ENCODE results near the gene PLCH1. TPM values are rescaled to one million over a fixed set of nuclear protein-coding genes. Genes with fewer than 3 reads are reported as not detected.
A peak's percentile ranks its signal among the peaks of the same experiment; 100 is the strongest.

Gene PLCH1
- total and polyA plus RNA-seq, 2 of the 13 experiments (the other 11 are each of a cell fraction or from before 2014, with no cell fraction given) = 2.0 to 3.0 TPM

DNA sequence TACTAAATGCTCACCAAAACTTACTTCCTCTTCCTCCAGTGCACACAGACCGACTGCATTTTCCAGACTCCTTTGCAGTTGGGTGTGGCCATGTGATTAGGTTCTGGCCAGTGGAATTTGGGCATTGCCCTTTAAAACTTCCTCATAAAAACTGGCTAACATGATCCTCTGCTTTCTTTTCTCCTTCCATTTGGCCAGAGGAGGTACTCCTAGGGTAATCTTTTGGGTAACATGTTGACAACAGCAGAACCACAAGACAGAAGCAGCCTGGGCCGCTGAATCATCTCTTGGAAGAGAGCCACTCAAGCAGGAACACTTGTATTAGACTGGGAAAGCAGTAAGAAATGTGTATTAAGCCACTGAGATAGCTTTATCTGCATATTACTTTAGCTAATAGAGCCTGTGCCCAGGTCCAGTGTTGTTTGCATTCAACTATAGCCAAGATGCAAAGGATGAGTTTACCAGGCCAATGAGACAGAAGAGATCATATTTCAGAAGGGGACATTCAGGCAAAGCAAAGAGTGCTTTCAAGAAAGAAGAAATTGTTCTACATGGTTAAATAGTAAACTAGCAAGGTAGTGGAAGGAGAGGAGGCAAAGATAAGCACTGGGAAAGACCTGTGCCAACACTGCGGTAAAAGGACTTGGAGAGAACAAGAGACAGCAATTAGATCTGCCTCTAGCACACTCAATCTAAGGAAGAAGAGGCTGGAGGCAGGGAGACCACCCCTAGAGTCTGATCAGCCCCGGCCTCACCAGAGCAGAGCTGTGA is 79.8 kb downstream of the PLCH1 start (continued):
- TF ChIP-seq, protein P1, sequence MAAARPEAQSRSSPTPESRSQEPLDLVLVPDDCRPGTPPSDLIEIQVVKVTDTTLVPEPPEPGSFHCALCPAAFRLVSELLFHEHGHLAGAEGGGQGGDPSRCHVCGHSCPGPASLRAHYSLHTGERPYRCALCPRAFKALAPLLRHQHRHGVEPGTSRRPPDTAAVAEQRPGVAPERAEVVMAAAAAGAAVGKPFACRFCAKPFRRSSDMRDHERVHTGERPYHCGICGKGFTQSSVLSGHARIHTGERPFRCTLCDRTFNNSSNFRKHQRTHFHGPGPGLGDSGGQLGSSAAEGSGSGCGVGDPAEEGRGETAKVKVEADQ (CRISPR knock-in tag; IDR thresholded peaks at IDR 0.05; ENCODE audit: borderline replicate concordance) = no peak
- TF ChIP-seq ZNF20 (CRISPR knock-in tag; IDR thresholded peaks at IDR 0.05) = no peak
- TF ChIP-seq SETDB1 (CRISPR knock-in tag; IDR thresholded peaks at IDR 0.05; ENCODE audit: borderline replicate concordance) = no peak
- TF ChIP-seq ZNF337 (CRISPR knock-in tag; IDR thresholded peaks at IDR 0.05; ENCODE audit: borderline replicate concordance, low read depth) = no peak
- TF ChIP-seq, protein P2, sequence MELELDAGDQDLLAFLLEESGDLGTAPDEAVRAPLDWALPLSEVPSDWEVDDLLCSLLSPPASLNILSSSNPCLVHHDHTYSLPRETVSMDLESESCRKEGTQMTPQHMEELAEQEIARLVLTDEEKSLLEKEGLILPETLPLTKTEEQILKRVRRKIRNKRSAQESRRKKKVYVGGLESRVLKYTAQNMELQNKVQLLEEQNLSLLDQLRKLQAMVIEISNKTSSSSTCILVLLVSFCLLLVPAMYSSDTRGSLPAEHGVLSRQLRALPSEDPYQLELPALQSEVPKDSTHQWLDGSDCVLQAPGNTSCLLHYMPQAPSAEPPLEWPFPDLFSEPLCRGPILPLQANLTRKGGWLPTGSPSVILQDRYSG (CRISPR knock-in tag; IDR thresholded peaks at IDR 0.05) = no peak
- peak; percentile 98 for TF ChIP-seq SIX4 (CRISPR knock-in tag; IDR thresholded peaks at IDR 0.05)
- TF ChIP-seq ARNTL (CRISPR knock-in tag; IDR thresholded peaks at IDR 0.05) = no peak
- TF ChIP-seq, protein P3, sequence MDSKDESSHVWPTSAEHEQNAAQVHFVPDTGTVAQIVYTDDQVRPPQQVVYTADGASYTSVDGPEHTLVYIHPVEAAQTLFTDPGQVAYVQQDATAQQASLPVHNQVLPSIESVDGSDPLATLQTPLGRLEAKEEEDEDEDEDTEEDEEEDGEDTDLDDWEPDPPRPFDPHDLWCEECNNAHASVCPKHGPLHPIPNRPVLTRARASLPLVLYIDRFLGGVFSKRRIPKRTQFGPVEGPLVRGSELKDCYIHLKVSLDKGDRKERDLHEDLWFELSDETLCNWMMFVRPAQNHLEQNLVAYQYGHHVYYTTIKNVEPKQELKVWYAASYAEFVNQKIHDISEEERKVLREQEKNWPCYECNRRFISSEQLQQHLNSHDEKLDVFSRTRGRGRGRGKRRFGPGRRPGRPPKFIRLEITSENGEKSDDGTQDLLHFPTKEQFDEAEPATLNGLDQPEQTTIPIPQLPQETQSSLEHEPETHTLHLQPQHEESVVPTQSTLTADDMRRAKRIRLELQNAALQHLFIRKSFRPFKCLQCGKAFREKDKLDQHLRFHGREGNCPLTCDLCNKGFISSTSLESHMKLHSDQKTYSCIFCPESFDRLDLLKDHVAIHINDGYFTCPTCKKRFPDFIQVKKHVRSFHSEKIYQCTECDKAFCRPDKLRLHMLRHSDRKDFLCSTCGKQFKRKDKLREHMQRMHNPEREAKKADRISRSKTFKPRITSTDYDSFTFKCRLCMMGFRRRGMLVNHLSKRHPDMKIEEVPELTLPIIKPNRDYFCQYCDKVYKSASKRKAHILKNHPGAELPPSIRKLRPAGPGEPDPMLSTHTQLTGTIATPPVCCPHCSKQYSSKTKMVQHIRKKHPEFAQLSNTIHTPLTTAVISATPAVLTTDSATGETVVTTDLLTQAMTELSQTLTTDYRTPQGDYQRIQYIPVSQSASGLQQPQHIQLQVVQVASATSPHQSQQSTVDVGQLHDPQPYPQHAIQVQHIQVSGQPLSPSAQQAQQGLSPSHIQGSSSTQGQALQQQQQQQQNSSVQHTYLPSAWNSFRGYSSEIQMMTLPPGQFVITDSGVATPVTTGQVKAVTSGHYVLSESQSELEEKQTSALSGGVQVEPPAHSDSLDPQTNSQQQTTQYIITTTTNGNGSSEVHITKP (CRISPR knock-in tag; IDR thresholded peaks at IDR 0.05; ENCODE audit: low read depth) = no peak
- peak; percentile 40; the same call in 1 of the 2 replicates for TF ChIP-seq HNF4A (CRISPR knock-in tag; IDR thresholded peaks at IDR 0.05)
- no peak for TF ChIP-seq ATF7-NPFF (CRISPR knock-in tag; IDR thresholded peaks at IDR 0.05; ENCODE audit: low read depth)
- TF ChIP-seq ZNF569 (CRISPR knock-in tag; IDR thresholded peaks at IDR 0.05; ENCODE audit: borderline replicate concordance) = no peak
- no peak for TF ChIP-seq GFI1 (CRISPR knock-in tag; IDR thresholded peaks at IDR 0.05; ENCODE audit: borderline replicate concordance)
- no peak for TF ChIP-seq SNRNP70 (IDR thresholded peaks at IDR 0.05; ENCODE audit: low read depth, low read length)
- TF ChIP-seq, protein P4, sequence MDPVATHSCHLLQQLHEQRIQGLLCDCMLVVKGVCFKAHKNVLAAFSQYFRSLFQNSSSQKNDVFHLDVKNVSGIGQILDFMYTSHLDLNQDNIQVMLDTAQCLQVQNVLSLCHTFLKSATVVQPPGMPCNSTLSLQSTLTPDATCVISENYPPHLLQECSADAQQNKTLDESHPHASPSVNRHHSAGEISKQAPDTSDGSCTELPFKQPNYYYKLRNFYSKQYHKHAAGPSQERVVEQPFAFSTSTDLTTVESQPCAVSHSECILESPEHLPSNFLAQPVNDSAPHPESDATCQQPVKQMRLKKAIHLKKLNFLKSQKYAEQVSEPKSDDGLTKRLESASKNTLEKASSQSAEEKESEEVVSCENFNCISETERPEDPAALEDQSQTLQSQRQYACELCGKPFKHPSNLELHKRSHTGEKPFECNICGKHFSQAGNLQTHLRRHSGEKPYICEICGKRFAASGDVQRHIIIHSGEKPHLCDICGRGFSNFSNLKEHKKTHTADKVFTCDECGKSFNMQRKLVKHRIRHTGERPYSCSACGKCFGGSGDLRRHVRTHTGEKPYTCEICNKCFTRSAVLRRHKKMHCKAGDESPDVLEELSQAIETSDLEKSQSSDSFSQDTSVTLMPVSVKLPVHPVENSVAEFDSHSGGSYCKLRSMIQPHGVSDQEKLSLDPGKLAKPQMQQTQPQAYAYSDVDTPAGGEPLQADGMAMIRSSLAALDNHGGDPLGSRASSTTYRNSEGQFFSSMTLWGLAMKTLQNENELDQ (CRISPR knock-in tag; IDR thresholded peaks at IDR 0.05; ENCODE audit: borderline replicate concordance) = no peak
- TF ChIP-seq, protein P5, sequence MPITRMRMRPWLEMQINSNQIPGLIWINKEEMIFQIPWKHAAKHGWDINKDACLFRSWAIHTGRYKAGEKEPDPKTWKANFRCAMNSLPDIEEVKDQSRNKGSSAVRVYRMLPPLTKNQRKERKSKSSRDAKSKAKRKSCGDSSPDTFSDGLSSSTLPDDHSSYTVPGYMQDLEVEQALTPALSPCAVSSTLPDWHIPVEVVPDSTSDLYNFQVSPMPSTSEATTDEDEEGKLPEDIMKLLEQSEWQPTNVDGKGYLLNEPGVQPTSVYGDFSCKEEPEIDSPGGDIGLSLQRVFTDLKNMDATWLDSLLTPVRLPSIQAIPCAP (CRISPR knock-in tag; IDR thresholded peaks at IDR 0.05; ENCODE audit: low read depth) = no peak
- no peak for TF ChIP-seq ONECUT2 (CRISPR knock-in tag; IDR thresholded peaks at IDR 0.05)
- no peak for TF ChIP-seq ISX (CRISPR knock-in tag; conservative IDR thresholded peaks at IDR 0.05)
- no peak for TF ChIP-seq ZNF766 (CRISPR knock-in tag; IDR thresholded peaks at IDR 0.05; ENCODE audit: borderline replicate concordance)

Measured in HepG2 (cell line).